NOMO-1 treated with dmso at 0.1 percent for 144 hours (cell line): ENCODE data around the gene MYL11.
"Not testable (repeated sequence)": the region's sequence is repeated elsewhere in the genome, so short reads cannot be mapped to it uniquely, and the experiment has no call there.

Experiments
- DNase-seq: peaks from one replicate; lab custom pipeline; 2025; ENCODE audit not compliant: unreplicated experiment; lab: John Stamatoyannopoulos, UW

MYL11 gene, protein sequence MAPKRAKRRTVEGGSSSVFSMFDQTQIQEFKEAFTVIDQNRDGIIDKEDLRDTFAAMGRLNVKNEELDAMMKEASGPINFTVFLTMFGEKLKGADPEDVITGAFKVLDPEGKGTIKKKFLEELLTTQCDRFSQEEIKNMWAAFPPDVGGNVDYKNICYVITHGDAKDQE

DNA sequence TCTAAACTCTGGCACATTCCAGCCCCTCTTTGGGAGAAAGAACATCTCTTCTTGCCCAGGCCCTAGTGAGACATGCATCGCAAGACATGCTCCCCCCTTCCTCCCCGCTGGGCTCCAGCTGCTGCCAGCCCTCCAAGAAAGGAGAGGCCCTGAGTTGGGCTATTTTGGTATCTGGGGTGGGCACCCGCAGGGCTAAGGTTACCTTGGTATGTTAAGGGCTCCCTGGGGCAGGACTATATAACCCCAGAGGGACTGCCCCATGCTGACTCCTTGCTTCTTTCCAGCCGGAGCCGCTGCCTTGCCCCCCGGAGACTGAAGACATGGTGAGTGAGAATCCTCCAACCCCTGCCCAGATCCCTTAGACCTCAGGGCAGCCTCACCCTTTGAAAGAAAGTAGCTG lies at the start of gene MYL11:
Gene MYL11, plus strand, starts transcription at position 265 of the 400 bp plus-strand sequence. Its CDS starts 56 bp downstream, at position 321.
- DNase-seq, result no peak

DNA sequence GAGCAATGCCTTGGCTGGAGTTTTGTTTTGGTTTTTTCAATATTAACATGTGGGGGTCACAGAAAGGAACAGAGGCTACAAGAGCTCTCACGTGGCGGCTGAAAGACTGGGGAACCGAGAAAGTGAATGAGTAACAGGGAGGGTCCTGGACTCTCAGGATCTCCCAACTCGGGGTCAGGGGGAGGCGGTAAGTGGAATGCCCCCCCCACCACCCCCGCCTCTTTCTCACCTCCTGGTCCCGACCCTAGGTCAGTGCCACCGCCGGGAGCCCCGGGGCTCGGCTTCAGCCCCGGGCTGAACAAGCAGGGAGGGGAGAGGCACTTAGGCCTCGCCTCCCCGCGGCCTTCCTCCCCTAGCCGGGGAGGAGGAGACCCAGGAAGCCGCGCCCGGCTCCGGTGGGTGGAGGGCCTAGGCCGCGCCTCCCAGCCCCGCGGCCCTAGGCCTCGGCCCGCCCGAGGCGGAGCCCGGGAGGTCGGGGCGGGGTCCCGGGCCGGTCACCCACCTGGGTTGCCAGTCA lies 40.1 kb upstream of the MYL11 start:
- peak; percentile 62 for DNase-seq

DNA sequence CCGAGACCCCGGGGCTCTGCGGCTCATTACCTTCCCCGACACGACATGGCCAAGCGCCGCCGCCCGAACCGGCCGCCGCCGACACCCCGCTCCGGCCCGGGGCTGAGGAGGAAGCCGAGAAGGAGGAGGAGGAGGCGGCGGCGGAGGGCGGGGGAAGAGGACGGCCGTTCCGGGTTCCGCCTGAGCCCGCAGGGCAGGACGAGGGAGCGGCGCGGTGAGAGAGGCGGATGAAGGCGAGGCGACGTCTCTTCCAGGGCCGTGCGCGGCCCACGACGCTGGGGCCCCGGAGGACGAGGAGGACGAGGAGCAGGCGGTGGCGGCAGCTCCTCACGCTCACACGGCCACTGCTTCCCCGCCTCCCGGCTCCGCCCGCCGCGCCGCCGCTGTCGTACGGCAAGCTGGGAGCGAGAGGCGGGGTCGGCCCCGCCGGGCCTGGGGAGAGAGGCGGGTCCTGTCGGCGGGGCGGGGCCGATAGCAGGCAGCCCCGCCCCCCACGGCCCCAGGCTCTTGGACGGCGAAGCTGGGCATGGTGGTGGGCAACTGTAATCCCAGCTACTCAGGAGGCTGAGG lies 39.5 kb upstream of the MYL11 start:
- peak; percentile 56 for DNase-seq

DNA sequence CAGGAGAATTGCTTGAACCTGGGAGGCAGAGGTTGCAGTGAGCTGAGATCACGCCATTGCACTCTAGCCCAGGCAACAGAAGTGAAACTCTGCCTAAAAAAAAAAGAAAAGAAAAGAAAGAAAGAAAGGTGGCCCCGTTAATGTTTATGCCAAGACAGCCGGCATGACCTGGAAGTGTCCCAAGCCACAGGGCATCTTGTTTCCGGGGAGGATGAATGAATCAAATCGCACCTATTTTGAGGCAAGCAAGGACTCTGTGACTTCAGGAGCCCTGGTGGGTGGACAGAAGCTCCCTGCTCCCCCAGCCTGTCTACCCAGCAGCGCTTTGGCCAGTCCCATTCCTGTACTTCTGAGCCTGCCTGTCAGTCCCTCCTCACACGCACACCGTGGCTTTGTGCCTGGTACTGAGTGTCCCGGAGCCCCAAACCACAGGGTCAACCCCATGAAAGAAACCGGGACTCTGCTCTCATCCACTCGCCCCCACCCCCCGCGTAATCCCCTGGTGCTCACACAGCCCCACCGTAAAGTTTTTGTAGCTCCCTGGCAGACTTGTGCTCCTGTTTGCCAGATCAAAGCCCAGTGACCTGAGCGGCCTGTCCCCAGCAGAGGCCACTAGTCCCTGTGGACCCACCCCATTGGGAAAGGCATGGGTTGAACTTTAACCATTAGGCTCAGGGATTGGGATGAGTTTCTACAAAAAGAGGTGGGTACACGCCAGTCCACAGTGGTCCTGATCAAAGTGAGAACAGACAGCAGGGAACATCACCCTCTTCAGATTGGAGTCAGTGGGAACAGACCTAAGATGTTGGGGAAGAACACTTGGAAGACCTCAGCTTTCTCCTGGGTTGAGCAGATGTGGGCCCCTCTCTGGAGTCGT lies 38.8 kb upstream of the MYL11 start:
- DNase-seq, result no peak

DNA sequence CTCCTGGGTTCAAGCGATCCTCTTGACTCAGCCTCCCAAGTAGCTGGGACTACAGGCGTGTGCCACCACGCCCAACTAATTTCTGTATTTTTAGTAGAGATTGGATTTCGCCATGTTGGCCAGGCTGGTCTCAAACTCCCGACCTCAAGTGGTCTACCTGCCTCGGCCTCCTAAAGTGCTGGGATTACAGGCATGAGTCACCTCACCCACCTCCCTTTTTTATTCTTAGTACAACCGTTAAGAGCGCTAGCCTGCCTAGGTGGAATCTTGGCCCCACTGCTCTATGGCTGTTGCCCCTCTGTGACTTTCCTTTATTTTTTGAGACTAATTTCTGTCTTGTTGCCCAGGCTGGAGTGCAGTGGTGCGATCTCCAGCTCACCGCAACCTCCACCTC lies 36.6 kb upstream of the MYL11 start:
- DNase-seq, result not testable (repeated sequence)

DNA sequence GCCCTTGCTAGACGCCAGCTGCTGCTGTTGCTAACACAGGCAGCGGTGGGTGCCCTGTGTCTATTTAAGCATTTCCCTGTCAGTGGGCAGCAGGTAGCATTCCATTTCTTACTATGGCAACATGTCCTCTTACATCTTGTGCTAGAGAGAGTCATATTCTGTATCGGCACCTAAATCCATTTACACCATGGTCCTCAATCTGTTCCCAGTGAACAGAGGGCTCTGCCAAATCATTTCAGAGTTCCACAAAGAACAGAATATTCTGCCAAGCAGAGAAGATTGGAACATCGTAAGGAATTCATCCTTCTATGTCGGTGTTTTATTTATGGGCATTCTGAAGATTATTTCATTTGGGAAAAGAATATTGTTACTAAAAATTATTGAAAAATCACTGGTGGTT lies 35.9 kb upstream of the MYL11 start:
- not testable (repeated sequence) for DNase-seq

DNA sequence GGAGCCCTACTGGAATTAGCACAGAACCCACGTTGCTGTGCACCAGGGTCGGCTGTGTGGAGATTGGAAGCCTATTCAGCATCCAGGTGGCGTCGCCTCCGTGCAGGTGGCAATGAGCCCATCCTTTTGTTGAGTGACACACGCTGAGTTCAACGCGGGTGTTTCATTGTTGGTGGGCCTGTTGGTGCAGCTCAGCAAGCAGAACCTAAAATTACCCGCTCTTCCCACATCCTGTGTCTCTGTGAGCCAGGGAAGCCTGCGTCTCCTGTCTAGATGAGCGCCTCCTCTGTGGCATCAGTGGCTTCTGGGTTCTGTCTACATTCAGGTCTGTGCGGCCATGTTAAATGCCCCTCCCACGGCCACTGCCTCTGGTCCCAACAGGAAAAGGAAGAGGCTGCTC lies 34.0 kb upstream of the MYL11 start:
- DNase-seq, result no peak

DNA sequence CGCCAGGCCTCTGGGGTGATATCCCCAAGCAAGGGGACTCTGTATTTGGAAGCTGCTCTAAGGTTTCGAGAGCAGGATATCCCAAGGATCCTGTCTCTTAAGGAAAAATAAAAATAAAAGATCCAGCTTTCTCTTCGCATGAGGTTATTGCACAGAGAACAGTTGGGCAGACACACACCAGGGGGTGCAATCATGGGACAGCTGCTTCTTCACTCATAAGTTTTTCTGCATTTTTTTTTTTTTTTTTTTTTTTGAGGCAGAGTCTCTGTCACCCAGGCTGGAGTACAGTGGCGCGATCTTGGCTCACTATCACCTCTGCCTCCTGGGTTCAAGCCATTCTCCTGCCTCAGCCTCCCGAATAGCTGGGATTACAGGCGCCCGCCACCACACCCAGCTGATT lies 32.6 kb upstream of the MYL11 start:
- DNase-seq, result not testable (repeated sequence)

DNA sequence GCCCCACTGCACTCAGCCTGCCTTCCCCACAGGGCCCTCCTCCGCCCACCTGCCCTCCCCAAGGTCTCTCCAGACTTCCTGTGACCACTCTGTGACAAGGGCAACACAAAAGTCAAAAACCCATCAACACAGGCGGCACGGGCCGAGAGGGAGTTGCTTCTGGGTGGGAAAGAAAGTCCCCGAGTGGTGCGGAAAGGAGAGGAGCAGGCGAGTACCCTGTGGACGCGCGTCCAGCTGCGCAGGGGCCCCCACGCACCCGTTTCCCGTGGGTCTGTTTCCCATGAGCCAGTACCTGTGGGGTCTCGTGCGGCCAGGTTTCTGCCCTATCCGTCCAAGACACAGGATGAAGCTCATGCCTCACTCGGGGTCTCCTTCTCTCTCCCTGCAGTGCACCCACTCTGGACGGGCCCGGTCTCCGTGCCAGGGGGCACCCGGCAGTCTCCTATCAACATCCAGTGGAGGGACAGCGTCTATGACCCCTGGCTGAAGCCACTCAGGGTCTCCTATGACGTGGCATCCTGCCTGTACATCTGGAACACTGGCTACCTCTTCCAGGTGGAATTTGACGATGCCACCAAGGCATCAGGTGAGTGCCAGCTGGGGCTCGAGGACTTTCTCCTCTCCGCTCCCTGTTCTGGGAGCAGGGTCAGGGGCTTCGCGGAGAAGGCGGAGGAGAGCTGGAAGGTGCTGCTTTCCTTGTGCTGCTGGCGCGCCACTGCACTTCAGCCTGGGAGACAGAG lies 31.7 kb upstream of the MYL11 start:
- no peak for DNase-seq

DNA sequence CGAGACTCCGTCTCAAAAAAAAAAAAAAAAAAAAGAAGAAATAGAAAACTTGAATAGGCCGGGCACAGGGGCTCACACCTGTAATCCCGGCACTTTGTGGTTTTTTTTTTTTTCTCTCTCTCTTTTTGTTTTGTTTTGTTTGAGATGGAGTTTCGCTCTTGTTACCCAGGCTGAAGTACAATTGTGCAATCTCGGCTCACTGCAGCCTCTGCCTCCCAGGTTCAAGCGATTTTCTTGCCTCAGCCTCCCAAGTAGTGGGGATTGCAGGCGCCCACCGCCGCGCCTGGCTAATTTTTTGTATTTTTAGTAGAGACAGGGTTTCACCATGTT lies 31.1 kb upstream of the MYL11 start:
- DNase-seq, result not testable (repeated sequence)

DNA sequence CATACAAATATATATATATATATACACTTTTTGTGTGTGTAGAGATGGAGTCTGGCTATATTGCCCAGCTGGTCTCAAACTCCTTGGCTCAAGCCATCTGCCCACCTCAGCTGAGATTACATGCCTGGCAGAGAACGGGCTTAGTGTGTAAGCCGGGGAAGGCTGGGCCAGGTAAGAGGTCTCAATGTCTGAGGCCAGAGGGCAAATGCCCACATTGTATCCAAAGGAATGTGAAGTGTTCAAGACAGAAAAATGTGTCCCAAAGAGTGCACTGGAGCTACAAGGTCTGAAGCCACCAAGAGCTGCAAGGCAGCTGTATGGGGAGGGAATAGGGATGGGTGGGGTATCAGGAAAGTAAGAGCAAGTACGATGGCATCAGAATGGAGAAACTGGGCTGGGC lies 28.3 kb upstream of the MYL11 start:
- DNase-seq, result no peak

DNA sequence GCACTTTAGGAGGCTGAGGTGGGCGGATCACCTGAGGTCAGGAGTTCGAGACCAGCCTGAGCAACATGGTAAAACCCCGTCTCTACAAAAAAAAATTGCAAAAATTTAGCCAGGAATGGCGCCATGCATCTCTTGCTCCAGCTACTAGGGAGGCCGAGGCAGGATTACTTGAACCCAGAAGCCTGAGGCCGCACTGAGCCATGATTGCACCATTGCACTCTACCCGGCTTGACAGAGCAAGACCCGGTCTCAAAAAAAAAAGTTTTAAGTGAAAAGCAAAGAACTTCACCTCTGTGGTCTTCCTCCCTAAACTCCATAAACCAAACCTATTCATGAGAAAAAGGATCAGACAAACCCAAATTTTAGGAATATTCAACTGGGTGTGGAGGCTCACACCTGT lies 26.5 kb upstream of the MYL11 start:
- DNase-seq, result no peak

DNA sequence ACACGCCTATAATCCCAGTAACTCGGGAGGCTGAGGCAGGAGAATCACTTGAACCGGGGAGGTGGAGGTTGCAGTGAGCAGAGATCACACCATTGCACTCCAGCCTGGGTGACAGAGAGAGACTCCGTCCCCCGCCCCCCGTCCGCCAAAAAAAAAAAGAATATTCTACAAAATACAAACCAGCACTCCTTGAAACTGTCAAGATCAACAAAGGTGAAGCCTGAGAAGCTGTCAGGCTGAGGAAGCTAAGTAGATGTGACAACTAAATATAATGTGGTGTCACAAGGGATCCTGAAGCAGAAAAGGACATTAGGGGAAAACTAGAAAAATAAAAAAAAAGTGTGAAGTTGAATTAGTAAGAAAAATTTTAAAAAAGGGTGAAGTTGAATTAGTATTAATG lies 25.7 kb upstream of the MYL11 start:
- DNase-seq, result no peak

DNA sequence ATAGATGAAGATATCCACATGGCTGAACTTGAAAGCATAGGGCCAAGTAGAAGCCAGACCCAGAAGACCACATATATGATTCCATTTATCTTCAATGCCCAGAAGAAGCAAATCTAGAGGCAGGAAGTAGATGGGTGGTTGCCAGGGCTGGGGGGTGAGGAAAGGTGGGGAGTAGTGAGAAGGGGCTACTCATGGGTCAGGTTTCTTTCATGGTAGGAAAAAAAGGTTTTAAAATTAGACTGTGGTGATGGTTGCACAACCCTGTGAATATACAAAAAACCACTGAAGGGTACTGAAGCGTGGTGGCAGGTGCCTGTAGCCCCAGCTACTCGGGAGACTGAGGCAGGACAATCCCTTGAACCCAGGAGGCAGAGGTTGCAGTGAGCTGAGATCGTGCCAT lies 24.9 kb upstream of the MYL11 start:
- DNase-seq, result no peak

DNA sequence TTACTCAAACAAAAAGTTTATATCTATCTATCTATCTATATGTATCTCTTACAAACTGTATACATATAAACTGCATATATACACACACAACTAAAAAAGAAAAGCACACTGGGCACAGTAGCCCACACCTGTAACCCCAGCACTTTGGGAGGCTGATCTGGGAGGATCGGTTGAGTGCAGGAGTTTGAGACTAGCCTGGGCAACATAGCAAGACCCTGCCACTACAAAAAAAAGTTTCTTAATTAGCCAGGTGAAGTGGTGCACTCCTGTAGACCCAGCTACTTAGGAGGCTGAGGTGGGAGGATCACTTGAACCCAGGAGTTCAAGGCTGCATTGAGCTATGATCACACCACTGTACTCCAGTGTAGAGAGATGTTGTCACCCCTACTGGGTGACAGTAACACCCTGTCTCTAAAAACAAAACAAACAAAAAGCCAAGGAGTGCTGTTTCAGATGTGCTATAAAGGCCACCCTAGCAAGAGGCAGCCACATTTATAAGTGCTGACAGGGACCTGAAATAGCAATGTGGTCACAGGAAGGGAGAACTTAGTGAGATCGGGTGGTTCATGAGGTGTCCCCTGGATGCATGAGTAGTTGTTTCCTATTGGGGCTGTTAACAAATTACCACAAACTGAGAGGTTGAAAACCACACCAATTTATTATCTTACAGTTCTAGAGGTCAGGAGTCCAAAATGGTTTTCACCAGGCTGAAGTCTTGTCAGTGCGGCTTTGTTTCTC lies 24.3 kb upstream of the MYL11 start:
- no peak for DNase-seq

DNA sequence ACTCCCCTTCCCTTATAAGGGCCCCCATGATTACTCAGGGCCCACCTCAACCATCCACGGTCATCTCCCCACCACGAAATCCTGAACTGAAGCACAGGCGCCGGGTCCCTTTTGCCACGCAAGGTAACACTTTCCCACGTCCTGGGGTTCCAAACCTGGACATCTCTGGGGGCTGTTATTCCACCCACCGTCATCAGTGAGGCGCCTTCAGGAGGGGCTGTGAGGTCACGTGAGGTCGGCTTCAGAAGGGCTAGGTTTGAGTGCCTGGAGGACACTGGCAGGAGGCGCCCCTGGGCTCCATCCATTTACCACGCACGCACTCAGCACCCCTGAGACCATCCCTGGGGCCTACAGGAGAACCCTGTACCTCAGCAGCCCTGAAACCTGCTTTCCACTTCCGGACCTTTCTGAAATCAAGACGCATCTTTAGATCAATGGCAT lies 23.6 kb upstream of the MYL11 start:
- no peak for DNase-seq

DNA sequence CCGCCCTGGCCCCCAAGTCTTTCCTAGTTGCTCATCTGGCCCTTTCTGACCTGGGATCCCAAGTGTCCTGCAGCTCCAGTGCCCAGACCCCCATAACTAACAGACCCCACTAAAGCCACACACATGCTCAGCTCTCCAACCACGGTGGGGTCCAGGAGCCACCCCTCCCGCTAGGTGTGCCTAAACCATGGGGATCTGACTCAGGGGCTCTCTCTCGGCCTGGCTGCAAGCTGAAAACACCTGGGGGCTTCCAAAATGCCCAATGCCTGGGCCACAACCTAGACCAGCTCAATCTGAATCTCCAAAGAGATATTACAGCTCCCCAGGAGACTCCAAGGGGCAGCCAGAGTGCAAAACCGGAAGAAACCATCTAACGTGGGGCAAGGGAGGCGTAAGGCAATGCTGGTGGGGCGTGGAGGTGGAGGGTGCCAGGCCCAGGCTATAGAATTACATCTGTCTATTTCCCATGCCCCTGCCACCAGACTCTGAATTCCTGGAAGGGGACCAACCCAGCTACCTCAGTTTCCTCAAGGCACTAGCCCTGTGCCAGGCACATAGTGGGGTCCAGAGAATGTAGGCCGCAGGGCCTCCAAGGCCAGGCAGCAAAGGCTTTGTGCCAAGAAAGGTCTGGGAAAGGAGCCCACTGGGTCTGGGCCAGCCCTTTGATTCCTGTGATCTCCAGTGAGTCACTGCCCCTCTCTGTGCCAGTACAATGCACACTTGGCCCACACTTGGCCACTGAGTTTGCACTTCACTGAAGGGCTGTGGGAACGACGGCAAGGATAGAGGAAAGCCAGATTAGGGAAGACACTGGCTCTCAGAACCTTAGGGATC lies 22.8 kb upstream of the MYL11 start:
- DNase-seq, result no peak

DNA sequence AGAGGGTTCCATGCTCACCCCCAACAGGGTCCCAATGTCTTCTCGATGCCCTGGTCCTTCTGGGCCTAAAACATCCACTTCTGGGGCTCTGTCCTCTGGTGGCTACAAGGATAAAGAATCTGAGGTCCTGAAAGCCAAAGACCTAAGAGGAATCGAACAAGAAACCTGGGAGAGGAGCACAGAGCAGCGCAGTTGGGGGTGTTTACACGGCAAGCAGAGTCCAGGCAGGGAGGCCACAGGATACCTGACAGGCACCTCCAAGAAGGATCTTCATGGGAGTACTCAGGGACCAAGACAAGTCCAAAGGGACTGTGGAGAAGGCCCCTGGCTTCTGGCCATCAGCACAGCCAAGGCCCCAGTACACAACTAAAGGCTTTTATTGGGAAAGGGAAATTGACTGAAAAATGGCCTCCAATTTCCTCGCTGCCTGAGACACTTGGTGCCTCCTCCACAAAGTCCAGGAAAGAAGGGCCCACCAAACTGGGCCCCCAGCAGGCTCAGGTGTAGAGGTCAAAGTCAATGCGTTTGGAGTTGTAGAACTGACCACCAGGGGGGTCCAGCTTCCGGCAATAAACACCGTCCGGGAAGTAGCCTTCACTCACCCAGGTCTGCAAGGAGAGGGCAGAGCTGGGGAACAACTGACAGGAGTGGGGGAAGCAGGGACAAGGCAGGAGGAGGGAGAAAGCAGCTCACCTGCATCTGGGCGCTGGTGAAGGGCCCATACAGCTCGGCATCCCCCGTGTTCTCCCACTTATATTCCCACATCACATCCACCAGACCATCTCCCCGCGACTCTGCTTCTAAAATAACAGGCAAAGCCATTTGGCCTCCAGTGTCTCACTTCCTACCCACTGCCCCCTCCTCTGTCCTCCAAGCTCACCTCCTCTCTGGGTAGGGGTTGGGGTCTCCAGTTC lies 21.9 kb upstream of the MYL11 start:
- no peak for DNase-seq
